Activated B cell treated with CpG ODN at 0.5 μM for 24 hours (primary cell): ENCODE results near the gene ZNF672. TPM values are rescaled to one million over a fixed set of nuclear protein-coding genes. Genes with fewer than 3 reads are reported as not detected.
"Not testable (repeated sequence)": the region's sequence is repeated elsewhere in the genome, so short reads cannot be mapped to it uniquely, and the experiment has no call there.

Source experiments
- ATAC-seq: fragments of 200-7000 bp; cut with Tn5 transposase; one replicate; pipeline ENCODE4 v1.10.0; 2021; ENCODE audit warnings: low read depth, mild to moderate bottlenecking, moderate library complexity
- CTCF ChIA-PET: fragments of 350-600 bp; sonication (Branson Sonifier 250); formaldehyde crosslinking; loops from one replicate; lab custom pipeline; 2021; ENCODE audit warnings: antibody characterized with exemption; lab: Charles Lee
- POLR2A ChIA-PET: fragments of 350-600 bp; sonication (Branson Sonifier 250); formaldehyde crosslinking; loops from one replicate; lab custom pipeline; 2021; ENCODE audit warnings: antibody characterized with exemption; lab: Charles Lee
- DNase-seq: peaks from one replicate; pipeline ENCODE4 v3.0.0; 2022
- H3K27ac Mint-ChIP-seq: one replicate; pipeline ENCODE4 v1.8.0; 2020; ENCODE audit warnings: mixed read lengths
- H3K27me3 Mint-ChIP-seq: one replicate; pipeline ENCODE4 v1.8.0; 2021; ENCODE audit warnings: mixed read lengths
- H3K36me3 Mint-ChIP-seq: one replicate; pipeline ENCODE4 v1.8.0; 2021; ENCODE audit warnings: low read depth, mixed read lengths
- H3K4me1 Mint-ChIP-seq: one replicate; pipeline ENCODE4 v1.8.0; 2021; ENCODE audit warnings: mixed read lengths
- H3K4me3 Mint-ChIP-seq: one replicate; pipeline ENCODE4 v1.8.0; 2020; ENCODE audit warnings: mild to moderate bottlenecking, mixed read lengths
- H3K9me3 Mint-ChIP-seq: one replicate; pipeline ENCODE4 v1.8.0; 2020; ENCODE audit warnings: mixed read lengths
- intact Hi-C: fragments of 100-400 bp; cut with micrococcal nuclease; formaldehyde crosslinking; loops from one replicate; pipeline ENCODE4 v1.15.1; 2024
- total RNA-seq: library from RNA; stranded (reverse); gene quantifications from 2 replicates; pipeline ENCODE4 v1.2.3, GENCODE V29; 2022
- TF ChIP-seq, protein P1 (sequence below): fragments of 200-600 bp; IDR thresholded peaks from one replicate; pipeline ENCODE4 v1.8.0; 2022; ENCODE audit warnings: antibody characterized with exemption, mild to moderate bottlenecking

The ZNF672 gene
- total RNA-seq, 1 donor from 2014 or later, result 47.0 TPM

DNA sequence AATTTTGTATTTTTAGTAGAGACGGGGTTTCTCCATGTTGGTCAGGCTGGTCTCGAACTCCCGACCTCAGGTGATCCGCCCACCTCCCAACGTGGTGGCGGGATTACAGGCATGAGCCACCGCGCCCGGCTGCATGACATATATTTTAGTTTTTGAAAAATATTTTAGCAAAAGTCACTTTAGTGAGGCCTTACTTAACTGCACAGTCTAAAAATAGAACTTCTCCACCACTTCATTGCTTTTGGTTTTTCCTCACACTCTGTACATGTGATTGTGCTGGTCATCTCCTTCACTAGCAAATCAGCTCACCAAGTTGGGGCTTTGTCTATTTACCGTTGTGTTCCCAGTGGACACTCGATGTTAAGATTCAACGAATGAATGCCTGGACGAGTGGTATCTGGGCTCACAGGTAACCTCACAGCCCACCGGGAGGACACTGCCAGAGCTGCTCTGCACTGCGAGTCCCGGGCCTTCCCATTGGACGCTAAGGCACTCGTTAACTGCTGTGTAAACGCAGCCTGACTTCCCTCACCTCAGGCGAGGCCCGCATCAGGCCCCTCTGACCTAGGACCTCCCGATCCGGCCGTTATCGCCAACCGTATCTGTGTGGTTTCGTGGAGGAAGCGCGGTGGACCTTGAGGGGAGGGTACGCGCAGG lies 34.9 kb downstream of the ZNF672 start:
- intact Hi-C loops, result loop anchor here (1.0 kb wide), 5 partner anchors 10 to 254 kb away; partner anchors contain the start of gene ZNF692
- ChIA-PET POLR2A (interaction anchor here (0.8 to 3.8 kb wide), 5 partner anchors 12 to 54 kb away, joined by 4 to 68 read pairs (median 19); partner anchors contain the start of genes PGBD2, SH3BP5L, ZNF672 and ZNF692), CTCF (interaction anchor here (1.7 to 2.0 kb wide), 2 partner anchors 14 to 15 kb away, joined by 5 to 7 read pairs; partner anchors contain the start of gene ZNF692)

DNA sequence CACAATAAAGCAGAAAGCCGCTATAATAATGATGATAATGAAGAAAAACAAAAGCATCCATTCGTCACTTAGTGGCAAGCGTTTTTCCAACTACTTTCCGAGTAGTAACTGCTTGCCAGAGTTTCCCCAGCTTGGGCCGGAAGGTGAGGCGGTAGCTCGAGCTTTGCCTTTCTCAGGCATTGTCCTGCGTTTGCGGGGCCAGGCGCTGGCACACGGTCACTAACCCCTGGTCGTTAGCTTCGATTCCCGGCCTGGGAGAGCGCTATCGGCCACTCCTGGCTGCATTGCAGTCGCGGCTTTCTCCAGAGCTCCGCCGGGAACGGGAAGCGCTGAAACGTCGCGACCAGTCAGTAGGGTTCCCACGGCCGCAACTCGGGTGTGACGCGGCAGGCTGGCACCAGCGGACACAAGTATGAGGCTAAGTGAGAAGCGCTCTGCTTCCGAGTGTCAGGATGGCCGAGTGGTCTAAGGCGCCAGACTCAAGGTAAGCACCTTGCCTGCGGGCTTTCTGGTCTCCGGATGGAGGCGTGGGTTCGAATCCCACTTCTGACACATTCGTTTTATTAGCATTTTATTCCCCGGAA lies 35.5 kb downstream of the ZNF672 start:
- H3K9me3 Mint-ChIP-seq, result no peaks in the 10 kb centered on the region
- peak overlapping the region; percentile 95 for H3K4me3 Mint-ChIP-seq
- ChIA-PET CTCF (interaction anchor here (1.2 to 2.0 kb wide), 3 partner anchors 9 to 15 kb away, joined by 3 to 7 read pairs (median 5); partner anchors contain the start of gene ZNF692), POLR2A (interaction anchor here (0.8 to 3.8 kb wide), 6 partner anchors 9 to 54 kb away, joined by 3 to 68 read pairs (median 15); partner anchors contain the start of genes PGBD2, SH3BP5L, ZNF672 and ZNF692)
- peaks cover 19% of the 10 kb centered on the region for H3K4me1 Mint-ChIP-seq
- intact Hi-C loops, result loop anchor here (1.0 kb wide), 5 partner anchors 10 to 254 kb away; partner anchors contain the start of gene ZNF692
- ATAC-seq, result peak; percentile 80
- H3K36me3 Mint-ChIP-seq, result peaks cover 11% of the 10 kb centered on the region
- H3K27me3 Mint-ChIP-seq, result peaks cover 8% of the 10 kb centered on the region
- peak; percentile 91 for DNase-seq
- TF ChIP-seq, protein P1, sequence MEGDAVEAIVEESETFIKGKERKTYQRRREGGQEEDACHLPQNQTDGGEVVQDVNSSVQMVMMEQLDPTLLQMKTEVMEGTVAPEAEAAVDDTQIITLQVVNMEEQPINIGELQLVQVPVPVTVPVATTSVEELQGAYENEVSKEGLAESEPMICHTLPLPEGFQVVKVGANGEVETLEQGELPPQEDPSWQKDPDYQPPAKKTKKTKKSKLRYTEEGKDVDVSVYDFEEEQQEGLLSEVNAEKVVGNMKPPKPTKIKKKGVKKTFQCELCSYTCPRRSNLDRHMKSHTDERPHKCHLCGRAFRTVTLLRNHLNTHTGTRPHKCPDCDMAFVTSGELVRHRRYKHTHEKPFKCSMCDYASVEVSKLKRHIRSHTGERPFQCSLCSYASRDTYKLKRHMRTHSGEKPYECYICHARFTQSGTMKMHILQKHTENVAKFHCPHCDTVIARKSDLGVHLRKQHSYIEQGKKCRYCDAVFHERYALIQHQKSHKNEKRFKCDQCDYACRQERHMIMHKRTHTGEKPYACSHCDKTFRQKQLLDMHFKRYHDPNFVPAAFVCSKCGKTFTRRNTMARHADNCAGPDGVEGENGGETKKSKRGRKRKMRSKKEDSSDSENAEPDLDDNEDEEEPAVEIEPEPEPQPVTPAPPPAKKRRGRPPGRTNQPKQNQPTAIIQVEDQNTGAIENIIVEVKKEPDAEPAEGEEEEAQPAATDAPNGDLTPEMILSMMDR, result no peak
- H3K27ac Mint-ChIP-seq, result peak overlapping the region; percentile 97

More for the DNA sequence above, 34.9 kb downstream of the ZNF672 start:
- peak overlapping the region; percentile 95 for H3K4me3 Mint-ChIP-seq
- peak overlapping the region; percentile 97 for H3K27ac Mint-ChIP-seq
- ATAC-seq (peak; percentile 35), DNase-seq (no peak)
- H3K27me3 Mint-ChIP-seq, result peaks cover 8% of the 10 kb centered on the region
- no peaks in the 10 kb centered on the region for H3K9me3 Mint-ChIP-seq
- H3K36me3 Mint-ChIP-seq, result peaks cover 11% of the 10 kb centered on the region
- peaks cover 19% of the 10 kb centered on the region for H3K4me1 Mint-ChIP-seq
- TF ChIP-seq, protein P1, result no peak

DNA sequence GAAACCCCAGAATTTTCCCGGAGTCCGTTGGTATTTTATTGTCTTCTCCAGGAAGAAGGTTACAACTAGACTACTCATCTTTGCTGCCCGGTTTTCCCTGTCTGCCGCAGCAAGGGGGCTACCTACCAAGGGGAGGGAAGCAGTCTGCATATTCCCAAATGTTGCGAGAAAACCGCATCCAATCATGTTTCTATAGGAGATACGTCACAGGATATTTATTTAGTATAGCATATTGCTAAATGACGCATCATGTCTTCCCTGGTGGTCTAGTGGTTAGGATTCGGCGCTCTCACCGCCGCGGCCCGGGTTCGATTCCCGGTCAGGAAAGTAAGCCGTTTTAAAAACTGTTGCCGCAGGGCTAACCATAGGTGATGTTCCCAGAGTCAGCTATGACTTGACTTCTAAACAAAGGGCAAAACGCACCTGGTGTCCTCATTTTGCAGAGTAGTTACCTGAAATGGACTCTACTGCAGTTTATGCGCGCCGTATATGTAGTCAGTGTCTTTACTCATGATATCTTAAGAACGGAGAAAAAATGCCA lies 36.0 kb downstream of the ZNF672 start:
- H3K4me1 Mint-ChIP-seq, result peaks cover 19% of the 10 kb centered on the region

DNA sequence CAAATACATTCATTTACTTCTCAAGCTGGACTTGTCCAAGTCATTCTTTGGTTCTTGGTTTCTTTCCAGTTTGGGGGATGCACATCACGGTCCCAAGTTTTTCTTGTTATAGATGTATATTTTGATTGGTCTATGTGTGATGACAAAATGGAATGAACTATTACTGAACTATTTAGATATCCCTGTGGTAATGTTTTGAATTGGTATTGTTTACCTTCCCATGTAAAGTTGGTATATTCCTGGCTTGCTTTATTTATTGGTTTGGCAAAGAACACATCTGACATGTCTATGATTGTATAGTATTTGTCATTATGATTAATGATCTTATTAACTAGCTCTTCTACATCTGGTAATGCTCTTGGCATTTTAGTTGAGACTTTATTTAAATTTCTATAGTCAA lies 43.2 kb downstream of the ZNF672 start:
- CTCF ChIA-PET, result no interaction called here
- ATAC-seq, result no peak

More for the DNA sequence above, 36.0 kb downstream of the ZNF672 start:
- ChIA-PET POLR2A (interaction anchor here (0.8 to 3.8 kb wide), 6 partner anchors 9 to 48 kb away, joined by 3 to 68 read pairs (median 15); partner anchors contain the start of genes PGBD2, SH3BP5L, ZNF672 and ZNF692), CTCF (interaction anchor here (1.2 to 2.0 kb wide), 3 partner anchors 9 to 16 kb away, joined by 3 to 7 read pairs (median 5); partner anchors contain the start of gene ZNF692)
- H3K4me3 Mint-ChIP-seq, result peak overlapping the region; percentile 95
- DNase-seq (peak; percentile 83), ATAC-seq (peak; percentile 59)
- intact Hi-C loops, result loop anchor here (1.0 kb wide), 6 partner anchors 11 to 255 kb away; partner anchors contain the start of genes PGBD2 and ZNF692
- H3K27me3 Mint-ChIP-seq, result peaks cover 8% of the 10 kb centered on the region
- no peaks in the 10 kb centered on the region for H3K9me3 Mint-ChIP-seq
- TF ChIP-seq, protein P1, result no peak
- H3K36me3 Mint-ChIP-seq, result peaks cover 11% of the 10 kb centered on the region
- peak overlapping the region; percentile 97 for H3K27ac Mint-ChIP-seq

DNA sequence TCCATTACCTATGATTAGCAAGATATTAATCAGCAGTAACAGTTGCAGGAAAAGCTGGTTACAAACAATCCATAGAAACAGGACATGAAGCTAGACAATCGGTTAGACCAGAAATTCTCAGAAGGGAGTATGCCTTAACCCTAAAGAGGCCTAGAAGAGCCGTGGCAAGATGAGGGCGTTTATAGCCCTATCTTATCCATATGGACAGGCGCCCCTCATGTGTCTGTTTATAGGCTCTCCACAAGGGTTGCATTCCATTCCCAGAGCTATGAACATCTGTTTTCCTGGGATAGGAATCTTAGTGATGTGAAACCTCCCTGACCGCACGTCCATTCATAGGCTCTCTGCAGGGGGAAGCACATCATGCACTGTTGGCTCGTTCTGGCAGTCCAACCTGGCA lies 44.4 kb downstream of the ZNF672 start:
- peaks cover 23% of the 10 kb centered on the region for H3K4me1 Mint-ChIP-seq
- H3K4me3 Mint-ChIP-seq, H3K27me3 Mint-ChIP-seq, H3K36me3 Mint-ChIP-seq, H3K9me3 Mint-ChIP-seq, intact Hi-C loops, ATAC-seq, DNase-seq, CTCF ChIA-PET, H3K27ac Mint-ChIP-seq: not testable (repeated sequence)
- POLR2A ChIA-PET, result interaction anchor here (1.0 kb wide), 1 partner anchor 8 kb away, joined by 3 read pairs; no protein-coding TSS in a partner anchor

More for the DNA sequence above, 43.2 kb downstream of the ZNF672 start:
- intact Hi-C loops, result no loop called here
- no peaks in the 10 kb centered on the region for H3K9me3 Mint-ChIP-seq
- TF ChIP-seq, protein P1, result no peak
- H3K36me3 Mint-ChIP-seq, result no peaks in the 10 kb centered on the region
- DNase-seq, result no peak
- POLR2A ChIA-PET, result no interaction called here
- H3K4me3 Mint-ChIP-seq, result no peak overlapping the region
- H3K27ac Mint-ChIP-seq, result no peak overlapping the region
- no peaks in the 10 kb centered on the region for H3K27me3 Mint-ChIP-seq
- H3K4me1 Mint-ChIP-seq, result peaks cover 19% of the 10 kb centered on the region
